Astrocyte of the spinal cord (primary cell): ENCODE measurements around the gene JPH3.

Source experiments
- DNase-seq: peaks from one replicate; pipeline ENCODE4 v3.0.0; 2011; ENCODE audit warnings: low read depth, low spot score
- H3K4me3 ChIP-seq: 2 replicates; pipeline ENCODE4 v1.5.1; 2011; ENCODE audit warnings: low read depth, mild to moderate bottlenecking, low read length, moderate library complexity
- in situ Hi-C: cut with HindIII; loops from 2 replicates; pipeline ENCODE4 v1.10.0; 2017; ENCODE audit warnings: low sequenced_read_pairs
- TF ChIP-seq, protein P1 (sequence below): IDR thresholded peaks from 2 replicates; pipeline ENCODE4 v1.5.1; 2012; ENCODE audit warnings: low read depth, mild to moderate bottlenecking, low read length, inconsistent platforms

The JPH3 gene

DNA sequence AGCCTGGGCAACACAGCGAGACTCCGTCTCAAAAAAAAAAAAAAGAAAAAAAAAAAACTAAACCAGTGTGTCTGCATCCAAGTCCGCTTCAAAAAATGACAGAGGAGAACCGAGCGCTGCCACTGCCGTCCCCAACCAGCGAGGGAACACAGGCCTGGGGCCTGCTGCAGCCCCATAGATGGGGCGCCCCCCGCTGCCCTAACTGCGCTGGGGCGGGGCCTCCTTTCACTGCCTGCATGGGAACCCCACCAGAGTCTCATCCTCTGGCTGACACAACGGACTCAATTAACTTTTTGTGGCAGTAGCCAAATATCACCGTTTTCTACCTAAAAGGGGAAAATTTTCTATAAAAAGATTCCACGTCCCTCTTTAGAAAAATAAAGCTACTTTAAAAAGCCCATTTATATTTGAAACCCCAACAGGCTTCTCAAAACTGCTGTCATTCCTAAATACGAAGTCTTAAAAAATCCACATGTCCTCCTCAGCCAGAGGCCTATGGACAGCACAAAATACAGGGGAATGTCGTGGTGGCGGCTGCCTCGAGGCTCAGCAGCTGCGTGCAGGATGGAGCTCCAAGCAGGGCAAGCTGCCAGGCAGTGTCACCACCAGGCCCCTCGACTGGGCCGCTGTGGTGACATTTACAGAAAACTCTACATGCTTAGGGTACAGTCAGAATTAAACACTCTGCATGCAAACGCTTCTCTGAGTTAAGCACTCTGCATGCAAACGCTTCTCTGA, 133.1 kb downstream of the JPH3 start:
- in situ Hi-C loops, result no loop called here
- DNase-seq, result no peak
- TF ChIP-seq, protein P1, sequence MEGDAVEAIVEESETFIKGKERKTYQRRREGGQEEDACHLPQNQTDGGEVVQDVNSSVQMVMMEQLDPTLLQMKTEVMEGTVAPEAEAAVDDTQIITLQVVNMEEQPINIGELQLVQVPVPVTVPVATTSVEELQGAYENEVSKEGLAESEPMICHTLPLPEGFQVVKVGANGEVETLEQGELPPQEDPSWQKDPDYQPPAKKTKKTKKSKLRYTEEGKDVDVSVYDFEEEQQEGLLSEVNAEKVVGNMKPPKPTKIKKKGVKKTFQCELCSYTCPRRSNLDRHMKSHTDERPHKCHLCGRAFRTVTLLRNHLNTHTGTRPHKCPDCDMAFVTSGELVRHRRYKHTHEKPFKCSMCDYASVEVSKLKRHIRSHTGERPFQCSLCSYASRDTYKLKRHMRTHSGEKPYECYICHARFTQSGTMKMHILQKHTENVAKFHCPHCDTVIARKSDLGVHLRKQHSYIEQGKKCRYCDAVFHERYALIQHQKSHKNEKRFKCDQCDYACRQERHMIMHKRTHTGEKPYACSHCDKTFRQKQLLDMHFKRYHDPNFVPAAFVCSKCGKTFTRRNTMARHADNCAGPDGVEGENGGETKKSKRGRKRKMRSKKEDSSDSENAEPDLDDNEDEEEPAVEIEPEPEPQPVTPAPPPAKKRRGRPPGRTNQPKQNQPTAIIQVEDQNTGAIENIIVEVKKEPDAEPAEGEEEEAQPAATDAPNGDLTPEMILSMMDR, result no peak
- no peak overlapping the region for H3K4me3 ChIP-seq

DNA sequence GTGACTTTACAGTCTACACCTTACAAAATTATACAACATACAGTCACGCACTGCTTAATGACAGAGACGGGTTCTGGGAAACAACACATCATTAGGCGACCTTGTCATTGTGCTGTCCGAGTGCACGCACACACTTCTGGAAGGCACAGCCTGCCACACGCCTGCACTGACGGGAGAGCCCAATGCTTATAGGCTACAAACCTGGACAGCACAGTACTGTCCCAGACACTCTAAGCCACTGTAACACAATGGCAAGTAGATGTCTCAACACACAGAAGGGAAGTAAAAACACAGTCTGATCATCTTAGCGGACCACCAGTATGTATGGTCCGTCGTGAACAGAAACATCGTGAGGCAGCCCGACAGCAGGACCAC, 133.7 kb downstream of the JPH3 start:
- in situ Hi-C loops, result no loop called here
- no peak overlapping the region for H3K4me3 ChIP-seq

DNA sequence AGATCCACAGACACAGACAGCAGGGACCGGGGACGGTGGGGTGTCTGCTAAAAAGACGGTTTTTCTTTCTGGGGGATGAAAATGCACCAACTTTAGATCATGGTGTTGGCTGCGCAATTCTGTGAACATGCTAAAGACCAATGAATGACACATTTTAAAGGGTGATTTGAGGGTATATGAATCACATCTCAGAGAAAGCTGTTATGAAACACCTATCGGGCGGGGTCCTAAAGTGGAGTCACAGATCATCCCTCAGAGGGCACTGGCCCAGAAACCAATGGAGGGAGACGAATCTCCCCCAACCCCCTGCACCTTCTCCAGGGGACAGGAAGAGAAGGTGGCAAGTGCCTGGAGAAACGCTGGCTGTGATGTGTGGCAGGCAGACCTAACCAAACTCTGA, 137.5 kb downstream of the JPH3 start:
- TF ChIP-seq, protein P1, result no peak
- DNase-seq, result no peak
- in situ Hi-C loops, result no loop called here

More for the DNA sequence above, 133.7 kb downstream of the JPH3 start:
- DNase-seq, result no peak
- TF ChIP-seq, protein P1, result no peak

DNA sequence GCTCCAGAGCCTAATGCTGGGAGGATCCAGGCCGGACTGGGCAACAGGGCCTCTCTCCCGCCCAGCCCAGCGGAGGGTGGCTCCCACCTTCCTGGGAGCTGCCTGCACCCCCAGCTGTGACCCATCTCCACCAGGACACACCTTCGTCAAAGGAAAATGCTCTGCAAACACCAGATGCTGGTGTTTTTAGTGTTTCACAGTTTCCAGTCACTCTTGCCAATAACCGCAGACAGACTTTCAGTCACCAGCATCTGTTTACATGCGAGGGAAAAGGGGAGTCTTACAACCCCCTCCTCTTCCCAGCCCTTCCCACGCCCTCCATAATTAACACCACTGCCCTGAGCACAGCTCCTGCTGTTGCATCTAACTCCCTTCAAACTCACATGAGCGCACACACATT, 138.1 kb downstream of the JPH3 start:
- TF ChIP-seq, protein P1, result no peak
- peak; percentile 77 for DNase-seq
- no peak overlapping the region for H3K4me3 ChIP-seq
- in situ Hi-C loops, result no loop called here

More for the DNA sequence above, 137.5 kb downstream of the JPH3 start:
- no peak overlapping the region for H3K4me3 ChIP-seq

DNA sequence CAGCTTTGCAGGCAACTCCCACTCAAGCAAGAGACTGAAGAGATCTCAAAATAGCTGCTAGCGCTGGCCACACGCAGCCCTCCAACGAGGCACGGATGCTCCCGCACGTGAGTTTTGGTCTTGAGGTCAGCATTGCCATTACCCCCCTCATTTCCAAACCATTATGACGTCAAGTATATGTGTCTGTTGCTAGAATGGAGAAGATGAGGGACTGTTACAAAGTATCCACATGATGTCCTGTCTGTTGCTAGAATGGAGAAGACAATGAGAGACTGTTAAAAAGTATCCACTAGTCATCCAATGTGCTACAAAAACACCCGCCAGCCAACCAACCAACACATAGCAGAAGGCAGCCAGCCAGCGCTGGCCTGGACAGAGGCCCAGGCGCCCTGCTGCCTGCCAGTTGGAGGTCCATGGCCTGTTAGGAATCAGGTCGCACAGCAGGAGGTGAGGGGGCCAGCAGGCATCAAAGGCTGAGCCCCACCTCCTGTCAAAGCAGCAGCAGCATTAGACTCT, 138.7 kb downstream of the JPH3 start:
- H3K4me3 ChIP-seq, result no peak overlapping the region
- TF ChIP-seq, protein P1, result no peak
- in situ Hi-C loops, result no loop called here
- DNase-seq, result peak; percentile 79

DNA sequence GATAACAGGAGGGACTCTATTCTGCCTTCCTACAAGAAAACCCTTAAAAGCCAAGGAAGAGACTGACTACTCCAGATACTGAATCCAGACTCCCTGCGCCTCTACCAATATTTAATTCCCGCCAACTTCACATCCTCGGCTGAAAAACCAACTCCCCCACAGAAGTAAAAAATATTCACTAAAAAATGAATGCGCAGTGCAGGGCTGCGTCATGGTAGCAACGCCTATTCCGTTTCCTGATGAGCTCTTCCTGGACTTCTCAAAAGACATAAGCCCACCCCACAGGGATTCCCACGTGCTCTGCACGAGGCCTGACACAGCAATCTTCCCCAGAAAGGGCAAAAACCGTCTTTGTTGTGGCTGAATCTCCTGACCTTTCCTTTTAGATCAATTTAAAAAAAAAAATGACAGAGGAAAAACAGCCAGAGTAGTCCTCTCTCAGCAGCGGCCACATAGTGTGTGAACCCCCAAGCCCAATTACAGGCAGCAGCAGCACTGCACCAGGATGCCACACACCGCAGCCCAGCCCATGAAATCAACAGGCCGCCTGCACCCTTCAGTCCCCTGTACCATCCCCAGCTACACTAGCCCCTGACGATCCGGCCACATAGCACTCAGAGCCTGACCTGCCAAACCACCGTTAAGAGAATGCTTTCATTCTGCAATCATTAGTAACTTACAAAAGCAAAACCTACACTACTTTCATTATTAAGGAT, 139.6 kb downstream of the JPH3 start:
- TF ChIP-seq, protein P1, result no peak
- no peak for DNase-seq
- no peak overlapping the region for H3K4me3 ChIP-seq
- in situ Hi-C loops, result no loop called here
